Renal pelvis (tissue), 4 donors: ENCODE results near the gene RIPK3. TPM values are rescaled to one million over a fixed set of nuclear protein-coding genes. Genes with fewer than 3 reads are reported as not detected.
"Not testable (repeated sequence)": the region's sequence is repeated elsewhere in the genome, so short reads cannot be mapped to it uniquely, and the experiment has no call there.

Source experiments
- DNase-seq: peaks from one replicate; pipeline ENCODE4 v3.0.0-alpha.2; 2013
- polyA plus RNA-seq, 3 donors: library from polyadenylated mRNA; unstranded; fragments of 120-200 nt; gene quantifications; one replicate each; pipeline ENCODE4 v1.2.1, GENCODE V29; 2013; ENCODE audit not compliant: insufficient read length in 3 of 3

RIPK3 gene
- polyA plus RNA-seq, 3 donors: 3.3 to 4.1 (median 3.8) TPM

DNA sequence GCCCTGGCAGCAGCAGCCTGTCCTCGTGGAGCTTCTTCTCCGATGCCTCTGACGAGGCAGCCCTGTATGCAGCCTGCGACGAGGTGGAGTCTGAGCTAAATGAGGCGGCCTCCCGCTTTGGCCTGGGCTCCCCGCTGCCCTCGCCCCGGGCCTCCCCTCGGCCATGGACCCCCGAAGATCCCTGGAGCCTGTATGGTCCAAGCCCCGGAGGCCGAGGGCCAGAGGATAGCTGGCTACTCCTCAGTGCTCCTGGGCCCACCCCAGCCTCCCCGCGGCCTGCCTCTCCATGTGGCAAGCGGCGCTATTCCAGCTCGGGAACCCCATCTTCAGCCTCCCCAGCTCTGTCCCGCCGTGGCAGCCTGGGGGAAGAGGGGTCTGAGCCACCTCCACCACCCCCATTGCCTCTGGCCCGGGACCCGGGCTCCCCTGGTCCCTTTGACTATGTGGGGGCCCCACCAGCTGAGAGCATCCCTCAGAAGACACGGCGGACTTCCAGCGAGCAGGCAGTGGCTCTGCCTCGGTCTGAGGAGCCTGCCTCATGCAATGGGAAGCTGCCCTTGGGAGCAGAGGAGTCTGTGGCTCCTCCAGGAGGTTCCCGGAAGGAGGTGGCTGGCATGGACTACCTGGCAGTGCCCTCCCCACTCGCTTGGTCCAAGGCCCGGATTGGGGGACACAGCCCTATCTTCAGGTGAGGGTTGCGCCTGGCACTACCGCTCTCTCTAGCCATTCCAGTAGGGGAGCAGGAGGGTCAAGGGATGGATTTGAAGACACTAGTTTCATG, 30.3 kb upstream of the RIPK3 start:
- DNase-seq: no peak

DNA sequence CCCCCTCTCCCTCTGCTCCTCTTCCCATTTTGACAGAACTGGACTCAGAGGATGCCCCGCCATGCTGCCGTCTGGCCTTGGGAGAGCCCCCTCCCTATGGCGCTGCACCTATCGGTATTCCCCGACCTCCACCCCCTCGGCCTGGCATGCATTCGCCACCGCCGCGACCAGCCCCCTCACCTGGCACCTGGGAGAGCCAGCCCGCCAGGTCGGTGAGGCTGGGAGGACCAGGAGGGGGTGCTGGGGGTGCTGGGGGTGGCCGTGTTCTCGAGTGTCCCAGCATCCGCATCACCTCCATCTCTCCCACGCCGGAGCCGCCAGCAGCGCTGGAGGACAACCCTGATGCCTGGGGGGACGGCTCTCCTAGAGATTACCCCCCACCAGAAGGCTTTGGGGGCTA, 29.7 kb upstream of the RIPK3 start:
- no peak for DNase-seq

GRCh38 chr14:24368562-24369252, 28.9 kb upstream of the RIPK3 start:
- peak; percentile 84 for DNase-seq

GRCh38 chr14:24368212-24368561, 28.4 kb upstream of the RIPK3 start:
- DNase-seq: no peak

- DNase-seq: peak; percentile 94
Measured at GRCh38 chr14:24367514-24368211, 27.9 kb upstream of the RIPK3 start, which contains the start of gene NFATC4. NFATC4 (plus strand) TSS chr14:24368184; CDS start chr14:24368341, 157 bp downstream.

- DNase-seq: peak; percentile 98
Measured at GRCh38 chr14:24366721-24367513, 27.1 kb upstream of the RIPK3 start.

GRCh38 chr14:24366413-24366720, 26.6 kb upstream of the RIPK3 start:
- no peak for DNase-seq

DNA sequence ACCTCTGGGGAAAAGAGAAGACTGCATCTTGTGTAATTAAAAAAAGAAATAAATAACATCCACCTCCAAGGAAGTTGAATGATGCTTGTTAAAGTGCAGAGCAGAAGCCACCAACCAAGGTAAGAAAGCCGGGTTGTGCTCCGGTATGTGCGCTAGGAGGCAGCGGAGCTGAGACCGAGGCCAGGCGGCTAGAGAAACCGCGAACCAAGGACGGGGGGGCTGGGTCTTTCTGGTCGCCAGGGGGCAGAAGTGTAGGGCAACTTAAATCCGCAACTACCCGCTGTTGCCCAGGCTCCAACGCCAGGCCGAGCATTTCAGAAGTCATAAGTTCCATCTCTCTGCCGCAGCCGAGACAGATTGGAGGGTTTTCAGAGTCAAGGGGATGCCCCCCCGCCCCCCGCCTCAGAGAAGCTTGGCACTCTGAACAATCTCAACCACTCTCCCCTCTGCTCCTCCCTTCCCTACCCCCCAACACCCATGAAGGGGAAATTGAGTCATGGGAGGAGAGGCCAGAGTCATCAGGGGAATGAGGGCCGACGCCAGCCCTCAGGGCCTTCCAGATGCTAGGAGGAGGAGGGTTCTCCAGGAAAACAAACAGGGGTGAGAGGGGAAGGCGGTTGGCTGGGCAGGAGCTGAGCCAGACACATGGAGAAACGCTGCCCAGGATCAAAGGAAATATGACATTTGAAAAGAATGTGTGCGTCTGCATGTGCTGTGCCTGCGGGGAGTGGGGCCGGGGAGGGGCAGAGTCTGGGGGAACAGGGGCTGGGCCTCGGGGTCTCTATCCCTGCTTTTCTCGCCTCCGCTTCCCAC, 26.0 kb upstream of the RIPK3 start:
- peak; percentile 91 for DNase-seq

GRCh38 chr14:24364841-24365240, 25.1 kb upstream of the RIPK3 start:
- no peak for DNase-seq

DNA sequence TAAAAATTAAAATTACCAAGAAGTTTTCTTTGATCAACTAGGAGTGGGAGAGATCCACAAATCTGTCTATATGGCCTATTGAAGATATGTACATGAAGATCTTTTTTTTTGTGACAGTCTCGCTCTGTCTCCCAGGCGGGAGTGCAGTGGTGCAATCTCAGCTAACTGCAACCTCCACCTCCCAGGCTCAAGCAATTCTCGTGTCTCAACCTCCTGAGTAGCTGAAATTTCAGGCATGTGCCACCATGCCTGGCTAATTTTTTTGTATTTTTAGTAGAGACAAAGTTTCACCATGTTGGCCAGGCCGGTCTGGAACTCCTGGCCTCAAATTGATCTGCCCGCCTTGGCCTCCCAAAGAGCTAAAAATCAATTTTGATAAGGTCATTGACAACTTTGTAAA, 23.6 kb upstream of the RIPK3 start:
- DNase-seq: no peak

DNA sequence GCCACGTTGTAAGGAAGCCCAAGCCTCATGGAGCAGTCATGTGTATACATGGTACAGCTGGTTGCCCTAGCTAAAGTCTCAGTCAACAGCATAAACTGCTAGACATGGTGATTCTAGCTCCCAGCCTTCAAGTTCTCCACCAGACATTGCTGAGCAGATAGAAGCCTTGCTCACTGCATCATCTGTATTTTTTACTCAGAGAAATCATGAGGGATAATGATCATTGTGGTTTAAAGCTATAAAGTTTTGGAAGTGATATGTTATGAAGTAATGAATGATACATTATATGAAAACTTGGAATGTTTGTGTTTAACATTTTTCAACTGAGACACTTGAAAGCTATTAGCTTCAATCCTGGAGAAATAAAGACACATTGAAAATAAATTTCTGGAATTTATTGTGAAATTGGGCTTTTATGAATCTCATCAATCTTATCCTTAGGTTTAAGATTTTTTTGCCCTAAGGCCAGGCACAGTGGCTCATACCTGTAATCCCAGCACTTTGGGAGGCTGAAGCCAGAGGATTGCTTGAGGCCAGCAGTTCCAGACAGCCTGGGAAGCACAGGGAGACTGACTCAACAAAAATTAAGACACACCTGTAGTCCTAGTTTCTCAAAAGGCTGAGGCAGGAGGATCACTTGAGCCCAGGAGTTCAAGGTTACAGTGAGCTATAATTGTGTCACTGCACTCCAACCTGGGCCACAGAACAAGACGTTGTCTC, 22.6 kb upstream of the RIPK3 start:
- no peak for DNase-seq

DNA sequence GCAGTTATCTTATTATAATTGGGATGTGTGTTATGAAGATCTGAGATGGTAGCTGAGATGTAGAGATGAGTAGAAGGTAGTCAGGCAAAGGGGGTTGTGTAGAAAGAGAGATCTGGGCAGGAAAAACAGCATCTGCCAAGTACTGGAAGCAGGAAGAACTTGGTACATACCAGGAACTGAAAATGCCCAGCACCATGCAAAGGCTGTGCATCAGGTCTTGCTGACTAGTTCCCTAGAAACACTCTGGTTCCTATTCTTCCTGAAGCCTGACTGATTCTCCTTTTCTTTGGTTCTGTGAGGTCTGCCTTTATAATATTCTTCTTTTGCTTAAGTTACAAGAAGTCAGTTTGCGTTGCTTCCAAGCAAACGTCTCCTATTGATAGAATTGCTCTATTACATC, 21.5 kb upstream of the RIPK3 start:
- DNase-seq: no peak

- DNase-seq: no peak
Measured at GRCh38 chr14:24360281-24360680, 20.5 kb upstream of the RIPK3 start.

- no peak for DNase-seq
Measured at GRCh38 chr14:24356208-24356607, 16.4 kb upstream of the RIPK3 start.

- no peak for DNase-seq
Measured at GRCh38 chr14:24355009-24355408, 15.2 kb upstream of the RIPK3 start.

DNA sequence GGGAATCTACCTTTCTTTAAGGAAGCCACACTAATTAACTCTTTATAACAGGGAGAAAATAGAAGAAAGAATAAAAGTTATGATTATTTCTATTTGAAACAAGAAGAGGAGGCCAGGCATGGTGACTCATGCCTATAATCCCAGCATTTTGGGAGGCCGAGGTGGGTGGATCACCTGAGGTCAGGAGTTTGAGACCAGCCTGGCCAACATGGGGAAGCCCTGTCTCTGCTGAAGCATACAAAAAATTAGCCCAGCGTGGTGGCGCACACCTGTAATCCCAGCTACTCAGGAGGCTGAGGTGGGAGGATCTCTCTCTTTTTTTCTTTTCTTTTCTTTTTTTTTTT, 14.7 kb upstream of the RIPK3 start:
- not testable (repeated sequence) for DNase-seq

- no peak for DNase-seq
Measured at GRCh38 chr14:24353559-24354481, 14.0 kb upstream of the RIPK3 start.

DNA sequence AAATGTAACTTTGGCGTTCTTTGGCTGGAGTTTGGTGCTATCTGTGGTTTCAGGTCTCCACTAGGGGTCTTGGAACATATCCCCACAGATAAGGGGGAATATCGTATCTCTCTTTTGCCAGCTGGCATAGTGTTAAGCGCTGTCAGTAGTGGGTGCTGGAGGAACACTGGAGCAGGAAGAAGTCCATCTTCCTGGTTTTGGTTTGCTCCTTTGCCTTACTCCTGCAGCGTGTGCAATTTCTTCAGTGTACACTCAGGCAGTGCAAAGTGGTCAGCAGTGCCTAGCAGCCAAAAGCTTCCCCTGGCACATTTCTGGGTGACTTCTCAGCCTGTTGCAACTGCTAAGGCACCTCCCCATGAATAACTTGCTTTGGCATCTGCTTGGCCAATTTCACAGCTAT, 11.7 kb upstream of the RIPK3 start:
- no peak for DNase-seq

DNA sequence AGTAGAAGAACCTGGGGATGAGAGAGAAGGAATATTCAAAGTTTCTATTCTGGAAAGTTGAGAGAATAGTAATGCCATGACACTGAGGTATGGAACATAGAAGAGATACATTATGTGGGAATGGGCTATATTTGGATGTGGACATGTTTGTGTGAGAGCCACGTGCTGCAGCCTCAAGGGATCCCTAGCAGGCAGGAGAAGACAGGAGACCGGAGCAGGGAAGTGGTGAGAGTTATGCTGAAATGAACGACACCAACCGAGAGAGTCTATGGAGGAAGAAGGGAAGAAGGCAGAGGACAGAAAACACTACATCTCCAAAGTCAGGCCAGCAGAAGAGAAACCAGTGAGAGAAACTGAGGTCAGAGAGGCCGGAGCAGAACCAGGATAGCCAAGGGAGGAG, 10.0 kb upstream of the RIPK3 start:
- no peak for DNase-seq

DNA sequence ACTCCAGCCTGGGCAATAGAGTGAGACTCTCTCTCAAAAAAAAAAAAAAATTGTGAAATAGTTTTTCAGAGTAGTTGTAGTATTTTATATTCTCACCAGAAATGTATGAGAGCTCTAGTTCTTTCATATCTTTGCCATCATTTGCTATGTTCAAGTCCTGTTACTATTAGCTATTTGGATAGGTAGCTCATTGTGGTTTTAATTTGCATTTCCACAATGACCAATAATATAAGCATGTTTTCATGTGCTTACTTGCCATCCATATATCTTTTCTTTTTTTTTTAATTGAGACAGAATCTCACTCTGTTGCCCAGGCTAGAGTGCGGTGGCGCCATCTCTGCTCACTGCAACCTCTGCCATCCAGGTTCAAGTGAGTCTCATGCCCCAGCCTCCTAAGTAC, 8.4 kb upstream of the RIPK3 start:
- DNase-seq: no peak
